Hepatic stellate cell (primary cell): ENCODE data around the gene PSAPL1.

Source experiments
- DNase-seq: peaks from one replicate; pipeline ENCODE4 v3.0.0; 2011; ENCODE audit warnings: low spot score

The PSAPL1 gene

GRCh38 chr4:7396186-7396910, 38.4 kb downstream of the PSAPL1 start:
- DNase-seq = no peak

- DNase-seq = no peak
Observed at GRCh38 chr4:7395645-7396044, 39.1 kb downstream of the PSAPL1 start.

GRCh38 chr4:7394681-7395451, 39.9 kb downstream of the PSAPL1 start:
- no peak for DNase-seq

GRCh38 chr4:7393601-7394575, 40.8 kb downstream of the PSAPL1 start:
- DNase-seq = no peak

- DNase-seq = peak; percentile 35
Observed at GRCh38 chr4:7392438-7393421, 42.0 kb downstream of the PSAPL1 start.

GRCh38 chr4:7391637-7392437, 42.9 kb downstream of the PSAPL1 start:
- no peak for DNase-seq

- DNase-seq = no peak
Observed at GRCh38 chr4:7390906-7391636, 43.7 kb downstream of the PSAPL1 start.

- no peak for DNase-seq
Observed at GRCh38 chr4:7390336-7390735, 44.4 kb downstream of the PSAPL1 start.

GRCh38 chr4:7389719-7390118, 45.0 kb downstream of the PSAPL1 start:
- no peak for DNase-seq

GRCh38 chr4:7389101-7389701, 45.5 kb downstream of the PSAPL1 start:
- DNase-seq = no peak

GRCh38 chr4:7388627-7389026, 46.1 kb downstream of the PSAPL1 start:
- DNase-seq = no peak

- no peak for DNase-seq
Observed at GRCh38 chr4:7387925-7388324, 46.8 kb downstream of the PSAPL1 start.

- no peak for DNase-seq
Observed at GRCh38 chr4:7384929-7385890, 49.5 kb downstream of the PSAPL1 start.

- no peak for DNase-seq
Observed at GRCh38 chr4:7384003-7384928, 50.5 kb downstream of the PSAPL1 start.

GRCh38 chr4:7383266-7383665, 51.5 kb downstream of the PSAPL1 start:
- no peak for DNase-seq

- DNase-seq = no peak
Observed at GRCh38 chr4:7382634-7383014, 52.1 kb downstream of the PSAPL1 start.
